KG1 (cell line): ENCODE measurements around the gene LIMK1.
"Not testable (repeated sequence)": the region's sequence is repeated elsewhere in the genome, so short reads cannot be mapped to it uniquely, and the experiment has no call there.

Experiments
- DNase-seq: peaks from one replicate; lab custom pipeline; 2025; lab: John Stamatoyannopoulos, UW

Gene LIMK1

DNA sequence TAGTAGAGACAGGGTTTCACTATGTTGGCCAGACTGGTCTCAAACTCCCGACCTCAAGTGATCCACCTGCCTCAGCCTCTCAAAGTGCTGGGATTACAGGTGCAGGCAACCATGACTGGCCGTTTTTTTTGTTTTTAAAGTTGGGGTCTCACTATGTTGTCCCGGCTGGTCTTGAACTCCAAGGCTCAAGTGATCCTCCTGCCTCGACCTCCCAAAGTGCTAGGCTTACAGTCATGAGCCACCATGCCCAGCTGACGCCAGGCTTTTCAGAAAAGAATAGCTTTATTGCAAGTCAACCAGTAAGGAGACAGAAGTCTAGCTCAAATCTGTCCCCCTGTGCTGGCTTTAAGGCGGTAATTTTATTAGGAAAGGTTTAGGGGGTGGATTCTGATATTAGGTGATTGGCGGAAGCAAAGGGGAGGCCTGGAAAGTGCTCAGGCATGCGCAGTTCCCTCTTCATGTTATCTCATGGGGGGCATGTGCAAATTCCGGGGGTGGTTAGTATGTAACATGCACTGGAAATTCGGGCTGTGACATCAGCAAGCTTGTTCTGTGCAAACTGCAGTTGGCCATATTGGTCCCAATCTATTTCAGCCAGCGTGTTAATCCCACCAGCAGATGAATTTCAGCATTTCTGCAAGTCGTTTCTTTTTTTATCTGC lies 42.7 kb downstream of the LIMK1 start:
- no peak for DNase-seq

DNA sequence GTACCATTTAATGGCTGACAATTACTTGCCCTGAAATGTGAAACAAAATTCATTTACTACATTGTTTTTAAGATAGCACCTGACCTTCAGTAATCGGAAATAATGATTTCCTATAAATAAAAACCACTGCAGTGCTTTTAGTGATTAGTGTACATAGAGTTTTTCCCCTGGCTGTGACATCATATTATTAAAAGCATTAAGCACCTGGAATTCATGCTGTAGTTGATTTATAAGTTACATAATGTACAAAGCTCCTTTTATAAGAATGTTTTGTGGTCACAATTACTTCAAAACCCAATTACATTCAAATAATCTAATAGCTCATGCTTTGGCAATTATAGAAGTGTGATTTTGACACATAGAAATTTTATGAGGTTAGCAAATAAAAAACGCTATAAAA lies 46.3 kb downstream of the LIMK1 start:
- DNase-seq = no peak

DNA sequence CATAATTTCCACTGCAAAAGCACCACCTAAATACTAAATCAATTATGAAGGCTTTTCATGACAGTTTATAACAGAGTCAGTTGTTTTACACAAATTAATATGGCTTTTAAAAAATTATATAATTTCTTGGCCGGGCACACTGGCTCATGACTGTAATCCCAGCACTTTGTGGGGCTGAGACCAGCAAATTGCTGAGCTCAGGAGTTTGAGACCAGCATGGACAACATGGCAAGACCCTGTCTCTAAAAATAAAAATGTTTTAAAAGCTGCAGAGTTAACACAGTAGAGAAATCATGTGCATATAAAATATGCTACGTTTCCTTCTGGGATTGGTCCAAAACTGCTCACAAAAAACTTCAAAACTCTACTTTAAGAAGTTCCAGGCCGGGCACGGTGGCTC lies 46.9 kb downstream of the LIMK1 start:
- DNase-seq = no peak

DNA sequence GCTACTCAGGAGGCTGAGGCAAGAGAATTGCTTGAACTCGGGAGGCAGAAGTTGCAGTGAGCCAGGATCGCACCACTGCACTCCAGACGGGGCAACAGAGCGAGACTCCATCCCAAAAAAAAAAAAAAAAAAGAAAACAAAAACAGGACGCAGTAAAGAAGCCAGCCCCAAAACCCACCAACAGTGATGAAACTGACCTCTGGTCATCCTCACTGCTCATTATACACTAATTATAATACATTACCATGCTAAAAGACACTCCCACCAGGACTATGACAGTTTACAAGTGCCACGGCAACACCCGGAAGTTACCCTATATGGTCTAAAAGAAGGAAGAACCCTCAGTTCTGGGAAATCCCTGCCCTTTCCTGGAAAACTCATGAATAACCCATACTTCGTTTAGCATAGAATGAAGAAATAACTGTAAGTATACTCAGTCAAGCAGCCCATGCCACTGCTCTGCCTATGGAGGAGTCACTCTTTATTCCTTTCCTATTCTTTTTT lies 50.6 kb downstream of the LIMK1 start:
- no peak for DNase-seq

DNA sequence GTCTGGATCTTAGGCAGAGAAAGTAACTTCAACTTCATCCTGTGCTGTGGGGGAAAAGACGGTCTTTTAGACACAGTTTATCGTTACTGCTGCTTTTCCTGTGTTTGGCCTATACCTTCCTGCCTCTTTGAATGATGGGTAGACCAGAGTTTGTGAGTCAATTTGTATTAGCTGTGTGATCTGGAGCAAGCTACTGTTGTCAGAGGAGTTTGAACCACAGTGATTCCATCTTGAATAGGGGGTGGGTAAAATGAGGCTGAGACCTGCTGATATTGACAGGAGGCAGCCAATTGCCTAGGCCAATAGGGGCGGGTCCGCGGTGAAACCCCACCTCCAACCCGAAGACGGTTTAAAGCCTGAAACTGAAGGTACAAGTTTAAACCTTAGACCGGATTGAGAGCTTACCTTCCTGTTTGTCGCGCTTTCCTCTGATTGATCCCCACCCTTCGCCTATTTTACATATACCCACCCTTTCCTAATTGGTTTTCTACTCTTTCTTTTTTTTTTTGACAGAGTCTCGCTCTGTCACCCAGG lies 54.8 kb downstream of the LIMK1 start:
- DNase-seq = no peak

DNA sequence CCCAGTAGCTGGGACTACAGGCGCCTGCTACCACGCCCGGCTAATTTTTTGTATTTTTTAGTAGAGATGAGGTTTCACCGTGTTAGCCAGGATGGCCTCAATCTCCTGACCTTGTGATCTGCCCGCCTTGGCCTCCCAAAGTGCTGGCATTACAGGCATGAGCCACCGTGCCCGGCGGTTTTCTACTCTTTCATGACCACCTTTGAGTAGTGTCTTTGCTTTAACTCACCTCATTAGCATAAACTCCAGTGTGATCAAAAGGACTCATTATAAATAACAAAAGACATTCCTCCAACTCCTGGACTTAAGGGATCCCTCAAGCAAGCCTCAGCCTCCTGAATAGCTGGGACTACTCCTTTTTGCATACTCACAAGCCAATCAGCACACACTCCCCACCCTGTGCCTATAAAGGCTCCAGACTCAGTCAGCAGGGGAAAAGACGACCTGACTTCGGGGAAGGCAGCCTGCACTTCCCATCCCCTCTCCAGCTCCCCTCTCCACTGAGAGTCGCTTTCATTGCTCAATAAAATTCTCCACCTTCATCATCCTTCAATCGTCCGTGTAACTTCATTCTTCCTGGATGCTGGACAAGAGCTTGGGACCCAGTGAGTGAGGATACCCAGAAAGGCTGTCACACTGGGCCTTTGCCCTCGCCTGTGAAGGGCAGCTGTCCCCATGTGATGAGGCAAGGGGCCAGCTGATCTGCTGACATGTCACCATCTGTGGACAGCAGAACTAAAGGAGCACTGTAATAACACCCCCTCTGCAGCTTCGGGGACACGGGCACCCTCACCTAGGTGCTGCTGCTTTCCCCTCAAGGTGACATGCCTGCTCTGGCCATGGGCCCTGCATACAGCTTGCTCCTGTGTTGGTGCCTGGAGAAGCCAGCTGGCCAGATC lies 55.6 kb downstream of the LIMK1 start:
- DNase-seq = no peak

DNA sequence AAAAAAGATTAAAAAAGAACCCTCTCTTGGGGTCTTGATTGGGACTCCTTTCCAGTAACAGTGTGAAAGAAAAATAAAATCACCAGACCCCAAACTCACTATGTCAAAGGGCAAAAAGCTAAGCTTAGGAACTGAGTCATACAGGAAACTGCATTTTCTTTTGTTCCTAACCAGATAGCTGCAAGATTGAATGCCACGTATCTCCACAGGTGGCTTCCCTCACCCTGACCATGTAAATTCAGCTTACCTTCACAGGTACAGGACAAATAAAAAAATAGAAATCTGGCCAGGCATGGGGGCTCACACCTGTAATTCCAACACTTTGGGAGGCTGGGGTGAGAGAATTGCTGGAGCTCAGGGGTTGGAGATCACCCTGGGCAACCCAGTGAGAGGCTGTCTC lies 58.1 kb downstream of the LIMK1 start:
- DNase-seq = no peak

DNA sequence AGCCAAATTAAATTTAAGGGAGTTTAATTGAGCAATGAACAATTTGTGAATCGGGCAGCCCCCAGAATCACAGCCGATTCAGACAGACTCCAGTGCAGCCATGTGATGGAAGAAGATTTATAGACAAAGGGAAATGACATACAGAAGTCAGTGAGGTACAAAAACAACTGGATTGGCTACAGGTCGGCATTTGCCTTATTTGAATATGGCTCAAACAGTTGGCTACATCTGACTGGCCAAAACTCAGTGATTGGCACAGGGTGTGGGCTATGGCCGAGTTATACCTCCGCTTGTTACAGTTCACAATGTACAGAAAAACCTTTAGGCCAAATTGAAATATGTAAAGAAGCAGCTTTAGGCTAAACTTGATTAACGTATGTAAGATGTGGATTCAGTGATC lies 59.8 kb downstream of the LIMK1 start:
- DNase-seq = no peak

DNA sequence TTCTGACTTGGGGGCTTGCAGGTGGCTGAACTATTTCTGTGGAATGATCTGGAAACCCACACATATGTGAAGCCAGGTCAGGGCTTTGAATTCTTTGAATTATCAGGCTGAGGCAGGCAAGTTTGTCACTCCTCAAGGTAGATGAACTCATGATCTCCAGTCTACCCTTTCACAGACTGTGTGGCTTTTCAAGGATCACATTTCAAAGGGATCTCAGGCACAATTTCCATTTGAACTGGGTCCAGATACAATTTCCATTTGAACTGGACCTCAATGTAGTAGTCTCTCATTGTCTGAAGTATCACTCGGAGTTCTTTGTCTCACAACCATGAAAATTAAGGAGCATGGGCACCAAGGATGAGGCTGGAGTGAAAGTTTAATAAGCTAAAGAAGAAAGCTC lies 64.9 kb downstream of the LIMK1 start:
- no peak for DNase-seq

DNA sequence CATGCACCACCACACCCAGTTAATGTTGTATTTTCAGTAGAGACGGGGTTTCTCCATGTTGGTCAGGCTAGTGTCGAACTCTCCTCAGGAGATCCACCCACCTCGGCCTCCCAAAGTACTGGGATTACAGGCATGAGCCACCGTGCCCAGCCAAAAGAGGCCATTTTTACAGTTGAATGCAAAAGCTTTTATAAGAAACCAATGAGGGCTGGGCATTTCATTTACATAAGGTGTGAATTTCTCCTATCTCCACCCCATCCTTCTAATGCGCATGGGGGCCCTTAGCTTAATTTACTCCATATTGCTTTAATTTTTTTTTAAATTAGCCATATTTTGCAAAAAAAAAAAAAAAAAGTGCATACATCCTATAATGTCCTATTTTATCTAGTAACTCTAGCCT lies 65.5 kb downstream of the LIMK1 start:
- DNase-seq = no peak

DNA sequence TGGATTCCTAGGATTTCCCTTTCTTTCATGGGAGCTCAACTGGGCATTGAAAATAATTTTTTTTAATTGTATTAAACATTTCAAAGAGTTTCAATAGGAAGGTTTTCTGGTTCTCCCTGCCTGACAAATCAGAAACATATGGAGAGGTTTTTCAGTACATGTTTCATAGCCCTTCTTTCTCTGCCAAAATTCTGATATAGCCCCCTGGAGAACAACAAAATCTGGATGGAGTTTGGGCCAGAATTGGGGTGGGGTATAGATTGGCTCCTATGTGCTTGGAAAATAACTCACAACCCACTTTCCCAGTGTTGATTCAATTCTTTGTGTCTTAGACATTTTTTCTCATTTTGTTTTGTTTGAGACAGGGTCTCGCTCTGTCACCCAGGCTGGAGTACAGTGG lies 66.0 kb downstream of the LIMK1 start:
- DNase-seq = no peak

DNA sequence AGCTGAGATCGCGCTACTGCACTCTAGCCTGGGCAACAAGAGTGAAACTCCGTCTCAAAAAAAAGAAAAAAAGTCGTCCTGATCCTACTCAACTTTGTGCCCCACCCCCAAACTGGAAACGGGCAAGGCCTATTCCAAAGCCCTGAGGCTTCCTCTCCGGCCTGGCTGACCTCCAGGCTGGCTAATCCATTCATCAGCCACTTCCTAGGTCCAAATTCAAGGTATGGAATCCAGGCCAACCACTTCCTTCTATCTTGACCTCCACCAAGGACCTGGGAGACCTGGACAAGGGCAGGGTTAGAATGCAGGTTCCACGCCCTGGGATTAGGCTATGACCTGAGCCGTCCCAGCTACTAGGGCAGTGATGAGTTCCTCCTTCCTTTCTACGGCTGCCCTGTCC lies 70.1 kb downstream of the LIMK1 start:
- DNase-seq = no peak

DNA sequence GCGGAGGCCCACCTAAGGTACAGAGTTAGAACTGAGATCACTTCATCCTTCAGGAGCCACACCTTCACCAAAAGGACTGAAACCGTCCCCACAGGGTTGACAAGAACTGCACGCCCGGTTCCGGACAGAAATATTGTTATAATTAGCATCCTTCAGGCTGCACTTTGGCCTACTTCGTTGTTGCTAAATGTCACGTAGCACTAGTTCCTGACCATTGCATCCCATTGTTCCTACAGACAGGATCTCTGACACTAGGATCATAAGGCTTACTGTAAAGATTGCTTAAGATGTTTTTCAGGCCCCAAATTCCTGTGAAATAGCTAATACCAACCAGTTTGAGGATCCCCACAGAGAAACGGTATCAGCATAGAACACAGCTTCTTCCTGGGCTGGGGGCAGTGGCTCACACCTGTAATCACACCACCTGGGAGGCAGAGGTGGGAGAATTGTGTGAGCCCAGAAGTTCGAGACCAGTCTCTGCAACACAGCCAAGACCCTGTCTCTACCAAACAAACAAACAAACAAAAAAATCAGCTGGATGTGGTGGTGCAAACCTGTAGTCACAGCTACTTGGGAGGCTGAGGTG lies 72.3 kb downstream of the LIMK1 start:
- DNase-seq = no peak

DNA sequence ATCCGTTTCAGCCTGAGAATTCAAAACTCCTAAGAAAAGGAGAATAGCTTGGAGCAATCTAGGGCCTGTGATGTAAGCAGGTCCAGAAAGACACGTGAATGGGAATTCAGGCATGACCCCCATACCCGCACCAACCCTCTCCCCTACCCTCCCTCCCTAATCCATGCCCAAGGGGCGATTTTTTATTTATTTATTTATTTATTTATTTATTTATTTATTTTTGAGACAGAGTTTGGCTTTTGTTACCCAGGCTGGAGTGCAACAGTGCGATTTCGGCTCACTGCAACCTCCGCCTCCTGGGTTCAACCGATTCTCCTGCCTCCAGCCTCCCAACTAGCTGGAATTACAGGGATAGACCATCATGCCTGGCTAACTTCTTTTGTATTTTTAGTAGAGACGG lies 74.0 kb downstream of the LIMK1 start:
- DNase-seq = no peak

DNA sequence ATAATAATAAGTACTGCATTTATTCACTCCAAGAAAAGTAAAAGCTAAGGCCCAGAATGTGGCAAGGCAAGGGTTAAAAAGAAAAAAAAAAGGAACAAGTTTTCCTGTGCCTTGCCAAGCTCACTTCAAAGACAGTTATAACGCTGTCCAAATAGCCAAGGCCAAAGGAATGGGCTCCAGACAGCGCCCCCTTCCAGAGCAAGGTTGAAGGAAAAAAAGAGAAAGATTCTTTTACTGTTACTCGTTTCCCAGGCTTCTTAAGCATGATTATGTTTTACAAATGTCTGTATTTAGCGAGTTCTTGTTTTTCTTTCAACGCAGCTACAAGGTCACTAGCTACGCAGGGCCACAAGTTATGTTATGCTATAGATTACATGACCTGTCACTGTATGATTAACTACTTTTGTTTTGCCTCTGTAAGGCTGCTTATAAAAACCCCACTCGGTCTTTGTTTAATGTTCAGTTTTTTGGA lies 81.4 kb downstream of the LIMK1 start:
- no peak for DNase-seq

DNA sequence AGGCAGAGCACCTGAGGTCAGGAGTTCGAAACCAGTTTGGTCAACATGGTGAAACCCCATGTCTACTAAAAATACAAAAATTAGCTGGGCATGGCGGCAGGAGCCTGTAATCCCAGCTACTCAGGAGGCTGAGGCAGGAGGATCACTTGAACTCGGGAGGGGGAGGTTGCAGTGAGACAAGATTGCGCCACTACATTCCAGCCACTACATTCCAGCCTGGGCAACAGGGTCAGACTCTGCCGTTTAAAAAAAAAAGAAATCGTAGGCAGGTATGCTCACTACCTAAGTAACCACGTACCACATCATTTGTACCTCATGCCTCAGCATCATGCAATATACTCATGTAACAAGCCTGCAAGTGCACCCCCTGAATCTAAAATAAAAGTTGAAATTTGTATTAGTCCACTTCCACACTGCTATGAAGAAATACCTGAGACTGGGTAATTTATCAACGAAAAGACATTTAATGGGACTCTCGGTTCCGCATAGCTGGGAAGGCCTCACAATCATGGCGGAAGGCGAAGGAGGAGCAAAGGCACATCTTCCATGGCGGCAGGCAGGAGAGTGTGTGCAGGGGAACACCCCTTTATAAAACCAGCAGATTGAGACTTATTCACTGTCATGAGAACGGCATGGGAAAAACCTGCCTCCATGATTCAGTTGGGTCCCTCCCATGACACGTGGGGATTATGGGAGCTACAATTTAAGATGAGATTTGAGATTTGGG lies 82.4 kb downstream of the LIMK1 start:
- DNase-seq = no peak

DNA sequence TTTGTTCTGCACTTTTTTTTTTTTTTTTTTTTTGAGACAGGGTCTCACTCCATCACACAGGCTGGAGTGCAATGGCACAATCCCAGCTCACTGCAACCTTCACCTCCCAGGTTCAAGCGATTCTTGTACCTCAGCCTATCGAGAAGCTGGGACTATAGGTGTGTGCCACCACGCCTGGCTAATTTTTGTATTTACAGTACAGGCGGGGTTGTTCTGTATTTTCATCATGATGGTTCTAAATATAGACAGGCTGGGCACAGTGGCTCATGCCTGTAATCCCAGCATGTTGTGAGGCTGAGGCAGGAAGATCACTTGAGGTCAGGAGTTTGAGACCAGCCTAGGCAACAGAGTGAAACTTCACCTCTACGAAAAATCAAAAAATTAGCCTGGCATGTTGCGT lies 83.7 kb downstream of the LIMK1 start:
- DNase-seq = not testable (repeated sequence)
